Measurements from ENCODE around the gene C14orf119.

GRCh38 chr14:23126548-23127278, 31.4 kb downstream of the C14orf119 start:
- no peak for TF ChIP-seq EP300 (IDR thresholded peaks at IDR 0.05)
- no peak for TF ChIP-seq CTCF (IDR thresholded peaks at IDR 0.05)
- no peak for TF ChIP-seq POLR2A (IDR thresholded peaks at IDR 0.05)
- TF ChIP-seq POLR2AphosphoS5 (IDR thresholded peaks at IDR 0.05), result no peak

All from stomach (tissue), 4 donors.